ENCODE measurements around the gene GPR82. TPM values are rescaled to one million over a fixed set of nuclear protein-coding genes. Genes with fewer than 3 reads are reported as not detected.

Gene GPR82
- total RNA-seq, 1 donor from 2014 or later = 3.4 TPM

- Histone ChIP-seq H3K27me3 (no peaks in the 10 kb centered on the region), H3K4me1 (no peaks in the 10 kb centered on the region), H3K9me3 (no peaks in the 10 kb centered on the region), H3K4me3 (no peak overlapping the region), H3K36me3 (no peaks in the 10 kb centered on the region), H3K27ac (no peak overlapping the region)
- no peak for DNase-seq
- intact Hi-C loops (cut with DNase I) = no loop called here
- TF ChIP-seq CTCF (IDR thresholded peaks at IDR 0.05) = no peak
- ATAC-seq = peak; percentile 57
Observed at GRCh38 chrX:41779030-41779564, 55.1 kb downstream of the GPR82 start.

Other genes with a start within 250 kb of the GPR82 start
- gene GPR34, start 35.2 kb upstream of the GPR82 start, total RNA-seq = 28.0 TPM
- 60.4 TPM for gene CASK, start 199.4 kb downstream of the GPR82 start, total RNA-seq

All from upper lobe of right lung (tissue), 1 donor.